Measurements from ENCODE around the gene GRHPR. TPM values are rescaled to one million over a fixed set of nuclear protein-coding genes. Genes with fewer than 3 reads are reported as not detected.
"Not testable (repeated sequence)": the region's sequence is repeated elsewhere in the genome, so short reads cannot be mapped to it uniquely, and the experiment has no call there.

GRHPR gene
- total and polyA plus RNA-seq, 5 donors, result 92.2 to 119 (median 116) TPM

GRCh38 chr9:37423508-37423907 is 1.0 kb downstream of the GRHPR start:
- 67% methylated on average over 2 of the region's 2 CpGs for WGBS
- H3K4me1 ChIP-seq (ENCODE audit: control insufficient read depth, insufficient read depth, low read length), result peaks cover 11% of the 10 kb centered on the region
- H3K4me3 ChIP-seq (ENCODE audit: low read length), result peak overlapping the region; percentile 68
- H3K27ac ChIP-seq (ENCODE audit: low read length), result no peak overlapping the region
- DNase-seq, result no peak
- intact Hi-C loops (cut with DNase I), result loop anchor here in 1 of 4 donors (2.0 kb wide), 1 partner anchor 43 kb away; no protein-coding TSS in a partner anchor
- no peaks in the 10 kb centered on the region for H3K27me3 ChIP-seq (ENCODE audit: control insufficient read depth, insufficient read depth)
- ATAC-seq, result no peak
- H3K9me3 ChIP-seq (ENCODE audit: control insufficient read depth, low read length), result no peaks in the 10 kb centered on the region

- DNase-seq, result no peak
- WGBS, result 56% methylated on average over 8 of the region's 8 CpGs
- H3K27me3 ChIP-seq (ENCODE audit: control insufficient read depth, insufficient read depth), result no peaks in the 10 kb centered on the region
- intact Hi-C loops (cut with DNase I), result no loop called here
- H3K4me1 ChIP-seq (ENCODE audit: control insufficient read depth, insufficient read depth, low read length), result peaks cover 11% of the 10 kb centered on the region
- no peak for ATAC-seq
- H3K27ac ChIP-seq (ENCODE audit: low read length), result no peak overlapping the region
- H3K9me3 ChIP-seq (ENCODE audit: control insufficient read depth, low read length), result no peaks in the 10 kb centered on the region
- no peak overlapping the region for H3K4me3 ChIP-seq (ENCODE audit: low read length)
Measured at GRCh38 chr9:37424204-37424685, 1.7 kb downstream of the GRHPR start.

DNA sequence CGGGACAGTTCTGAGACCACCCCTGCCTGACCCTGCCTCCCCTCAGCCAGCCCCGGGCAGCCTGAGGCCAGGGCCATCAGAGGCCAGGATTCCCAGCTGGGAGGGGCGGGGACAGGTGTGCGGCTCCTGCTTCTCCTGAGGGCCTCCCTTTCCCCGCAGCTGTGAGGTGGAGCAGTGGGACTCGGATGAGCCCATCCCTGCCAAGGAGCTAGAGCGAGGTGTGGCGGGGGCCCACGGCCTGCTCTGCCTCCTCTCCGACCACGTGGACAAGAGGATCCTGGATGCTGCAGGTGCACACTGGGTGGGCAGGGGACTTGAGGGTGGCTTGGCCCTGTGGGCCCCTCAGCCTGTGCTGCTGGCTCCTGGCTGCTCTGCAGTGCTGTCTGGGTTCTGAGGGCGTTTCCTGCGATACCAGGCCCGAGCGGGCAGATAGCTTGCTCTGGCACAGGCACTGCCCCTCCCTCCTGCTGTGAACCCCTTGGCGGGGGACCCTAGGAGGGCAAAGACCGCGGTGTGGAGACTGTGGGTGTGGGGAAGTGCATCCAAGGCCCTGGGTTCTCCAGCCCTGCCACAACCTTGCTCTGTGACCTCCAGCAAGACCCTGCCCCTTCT is 2.3 kb downstream of the GRHPR start:
- Histone ChIP-seq H3K4me3 (ENCODE audit: low read length) (no peak overlapping the region), H3K4me1 (ENCODE audit: control insufficient read depth, insufficient read depth, low read length) (peaks cover 11% of the 10 kb centered on the region), H3K27ac (ENCODE audit: low read length) (no peak overlapping the region), H3K9me3 (ENCODE audit: control insufficient read depth, low read length) (no peaks in the 10 kb centered on the region), H3K27me3 (ENCODE audit: control insufficient read depth, insufficient read depth) (no peaks in the 10 kb centered on the region)
- 85% methylated on average over 18 of the region's 18 CpGs for WGBS
- intact Hi-C loops (cut with DNase I), result no loop called here
- DNase-seq (peak in 1 of 3 donors; percentile 47), ATAC-seq (no peak)

DNA sequence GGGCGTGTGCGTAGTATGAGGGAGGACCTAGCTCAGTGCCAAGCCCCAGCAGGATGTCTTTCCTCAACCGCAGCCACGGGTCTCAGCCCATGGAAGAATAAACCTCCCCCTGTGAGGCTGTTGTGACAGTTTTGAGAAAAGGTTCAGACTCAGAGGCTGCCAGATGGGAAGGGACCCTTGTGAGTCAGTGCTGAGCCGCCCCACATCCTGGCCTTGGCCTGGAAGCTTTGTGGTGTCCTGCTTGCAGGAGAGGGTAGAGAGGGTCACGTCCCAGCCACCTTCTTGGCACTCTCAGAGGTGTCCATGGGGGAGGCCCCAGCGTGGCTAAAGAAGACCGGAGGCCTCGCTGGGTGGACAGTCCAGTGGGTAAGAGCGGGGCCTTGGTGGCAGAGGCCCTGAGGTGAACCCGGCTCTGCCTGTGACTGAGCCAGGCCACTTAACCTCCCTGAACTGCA is 2.8 kb downstream of the GRHPR start:
- Histone ChIP-seq H3K4me1 (ENCODE audit: control insufficient read depth, insufficient read depth, low read length) (peaks cover 11% of the 10 kb centered on the region), H3K4me3 (ENCODE audit: low read length) (no peak overlapping the region), H3K9me3 (ENCODE audit: control insufficient read depth, low read length) (no peaks in the 10 kb centered on the region), H3K27me3 (ENCODE audit: control insufficient read depth, insufficient read depth) (no peaks in the 10 kb centered on the region), H3K27ac (ENCODE audit: low read length) (no peak overlapping the region)
- WGBS, result 77% methylated on average over 11 of the region's 11 CpGs
- intact Hi-C loops (cut with DNase I), result no loop called here
- DNase-seq, result no peak
- ATAC-seq, result no peak

- H3K27ac ChIP-seq (ENCODE audit: low read length); H3K27me3 ChIP-seq (ENCODE audit: control insufficient read depth, insufficient read depth); intact Hi-C loops (cut with DNase I); H3K4me3 ChIP-seq (ENCODE audit: low read length); H3K9me3 ChIP-seq (ENCODE audit: control insufficient read depth, low read length); ATAC-seq; DNase-seq: not testable (repeated sequence)
- WGBS, result 96% methylated on average over 15 of the region's 15 CpGs
- peaks cover 11% of the 10 kb centered on the region for H3K4me1 ChIP-seq (ENCODE audit: control insufficient read depth, insufficient read depth, low read length)
Measured at GRCh38 chr9:37426431-37426830, 3.9 kb downstream of the GRHPR start.

DNA sequence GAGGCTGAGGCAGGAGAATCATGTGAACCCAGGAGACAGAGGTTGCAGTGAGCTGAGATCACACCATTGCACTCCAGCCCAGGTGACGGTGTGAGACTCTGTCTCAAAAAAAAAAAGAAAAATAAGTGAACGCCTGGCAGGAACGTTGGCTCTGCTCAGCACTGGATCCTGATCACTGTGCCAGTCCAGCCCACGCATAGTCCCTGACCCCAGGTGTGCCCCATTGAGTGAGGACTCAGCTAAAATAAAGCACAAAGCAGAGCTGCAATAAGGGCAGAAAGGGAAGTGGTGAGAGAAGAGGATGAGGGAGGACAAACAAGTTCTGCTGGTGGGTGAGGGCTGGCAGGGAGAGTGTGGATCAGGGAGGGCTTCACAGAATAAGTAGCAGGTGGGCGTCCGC is 4.3 kb downstream of the GRHPR start:
- WGBS, result 90% methylated on average over 6 of the region's 6 CpGs
- DNase-seq, result no peak
- H3K9me3 ChIP-seq (ENCODE audit: control insufficient read depth, low read length), result no peaks in the 10 kb centered on the region
- no peak for ATAC-seq
- H3K27ac ChIP-seq (ENCODE audit: low read length), result no peak overlapping the region
- peaks cover 11% of the 10 kb centered on the region for H3K4me1 ChIP-seq (ENCODE audit: control insufficient read depth, insufficient read depth, low read length)
- intact Hi-C loops (cut with DNase I), result no loop called here
- H3K4me3 ChIP-seq (ENCODE audit: low read length), result no peak overlapping the region
- no peaks in the 10 kb centered on the region for H3K27me3 ChIP-seq (ENCODE audit: control insufficient read depth, insufficient read depth)

DNA sequence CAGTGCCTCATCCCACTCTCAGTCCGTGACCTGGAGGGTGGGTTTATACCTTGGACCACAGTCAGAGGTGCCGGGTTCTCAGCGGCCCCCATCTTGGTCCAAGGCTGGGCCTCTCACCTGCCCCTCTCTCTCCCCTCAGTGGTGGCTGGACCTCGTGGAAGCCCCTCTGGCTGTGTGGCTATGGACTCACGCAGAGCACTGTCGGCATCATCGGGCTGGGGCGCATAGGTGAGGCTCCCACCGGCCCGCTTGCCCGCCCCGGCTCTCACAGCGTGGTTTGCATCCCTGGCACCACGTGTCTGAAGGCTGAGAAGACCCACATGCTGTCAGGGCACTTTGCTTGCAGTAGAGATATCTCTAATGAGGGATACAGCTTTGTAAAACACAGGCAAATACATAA is 5.8 kb downstream of the GRHPR start:
- peaks cover 11% of the 10 kb centered on the region for H3K4me1 ChIP-seq (ENCODE audit: control insufficient read depth, insufficient read depth, low read length)
- no peak overlapping the region for H3K4me3 ChIP-seq (ENCODE audit: low read length)
- H3K9me3 ChIP-seq (ENCODE audit: control insufficient read depth, low read length), result no peaks in the 10 kb centered on the region
- no peak overlapping the region for H3K27ac ChIP-seq (ENCODE audit: low read length)
- 94% methylated on average over 14 of the region's 14 CpGs for WGBS
- H3K27me3 ChIP-seq (ENCODE audit: control insufficient read depth, insufficient read depth), result no peaks in the 10 kb centered on the region
- no peak for DNase-seq
- intact Hi-C loops (cut with DNase I), result no loop called here
- no peak for ATAC-seq

GRCh38 chr9:37429441-37430285 is 7.2 kb downstream of the GRHPR start:
- no peaks in the 10 kb centered on the region for H3K9me3 ChIP-seq (ENCODE audit: control insufficient read depth, low read length)
- DNase-seq, result peak in 1 of 3 donors; percentile 35
- 90% methylated on average over 17 of the region's 17 CpGs for WGBS
- intact Hi-C loops (cut with DNase I), result no loop called here
- no peaks in the 10 kb centered on the region for H3K27me3 ChIP-seq (ENCODE audit: control insufficient read depth, insufficient read depth)
- H3K27ac ChIP-seq (ENCODE audit: low read length), result no peak overlapping the region
- H3K4me3 ChIP-seq (ENCODE audit: low read length), result no peak overlapping the region
- peaks cover 6% of the 10 kb centered on the region for H3K4me1 ChIP-seq (ENCODE audit: control insufficient read depth, insufficient read depth, low read length)
- ATAC-seq, result no peak

GRCh38 chr9:37430841-37431597 is 8.5 kb downstream of the GRHPR start:
- Histone ChIP-seq H3K9me3 (ENCODE audit: control insufficient read depth, low read length) (no peaks in the 10 kb centered on the region), H3K27me3 (ENCODE audit: control insufficient read depth, insufficient read depth) (no peaks in the 10 kb centered on the region), H3K4me1 (ENCODE audit: control insufficient read depth, insufficient read depth, low read length) (peaks cover 7% of the 10 kb centered on the region), H3K4me3 (ENCODE audit: low read length) (no peak overlapping the region), H3K27ac (ENCODE audit: low read length) (no peak overlapping the region)
- intact Hi-C loops (cut with DNase I), result no loop called here
- 78% methylated on average over 14 of the region's 14 CpGs for WGBS
- peak in 1 of 2 donors; percentile 7 for ATAC-seq
- peak in 1 of 3 donors; percentile 53 for DNase-seq

GRCh38 chr9:37432020-37432419 is 9.5 kb downstream of the GRHPR start:
- 86% methylated on average over 6 of the region's 6 CpGs for WGBS
- H3K4me1 ChIP-seq (ENCODE audit: control insufficient read depth, insufficient read depth, low read length), result peaks cover 10% of the 10 kb centered on the region
- DNase-seq (no peak), ATAC-seq (no peak)
- intact Hi-C loops (cut with DNase I), result no loop called here
- H3K9me3 ChIP-seq (ENCODE audit: control insufficient read depth, low read length), result no peaks in the 10 kb centered on the region
- H3K4me3 ChIP-seq (ENCODE audit: low read length), result no peak overlapping the region
- no peak overlapping the region for H3K27ac ChIP-seq (ENCODE audit: low read length)
- no peaks in the 10 kb centered on the region for H3K27me3 ChIP-seq (ENCODE audit: control insufficient read depth, insufficient read depth)

Data from right cardiac atrium (tissue), 5 donors.